Thymus (tissue), 11 donors: ENCODE measurements around the gene EGFR. TPM values are rescaled to one million over a fixed set of nuclear protein-coding genes. Genes with fewer than 3 reads are reported as not detected.

ENCODE experiments used
- DNase-seq, 9 donors: peaks; one replicate each; pipeline ENCODE4 v3.0.0-alpha.2; 2013; ENCODE audit warnings: low spot score in 9 of 9, low read depth in 6 of 9, missing footprints in 1 of 9
- H3K27ac ChIP-seq, 2 donors: one replicate each; pipeline ENCODE4 v1.5.1; 2013; ENCODE audit warnings: control low read depth in 1 of 2, low read depth in 1 of 2, low read length in 1 of 2, mild to moderate bottlenecking in 1 of 2, moderate library complexity in 1 of 2
- H3K27me3 ChIP-seq, 2 donors: one replicate each; pipeline ENCODE4 v1.5.1; 2013; ENCODE audit warnings: low read length in 1 of 2; ENCODE audit not compliant: control insufficient read depth in 2 of 2, insufficient read depth in 1 of 2
- H3K36me3 ChIP-seq, 2 donors: one replicate each; pipeline ENCODE4 v1.5.1; 2013; ENCODE audit warnings: low read length in 1 of 2, mild to moderate bottlenecking in 1 of 2, moderate library complexity in 1 of 2; ENCODE audit not compliant: control insufficient read depth in 2 of 2, insufficient read depth in 2 of 2
- H3K4me1 ChIP-seq, 2 donors: one replicate each; pipeline ENCODE4 v1.5.1; 2013; ENCODE audit warnings: low read length in 2 of 2; ENCODE audit not compliant: control insufficient read depth in 2 of 2, insufficient read depth in 2 of 2
- H3K4me3 ChIP-seq, 2 donors: one replicate each; pipeline ENCODE4 v1.5.1; 2013; ENCODE audit warnings: low read length in 2 of 2, control low read depth in 1 of 2, mild to moderate bottlenecking in 1 of 2
- H3K9me3 ChIP-seq, 2 donors: one replicate each; pipeline ENCODE4 v1.5.1; 2013; ENCODE audit warnings: low read length in 1 of 2, mild to moderate bottlenecking in 1 of 2; ENCODE audit not compliant: control insufficient read depth in 2 of 2, insufficient read depth in 1 of 2
- WGBS: extraction: QIAGEN DNeasy Blood & Tissue Kit; methylation state at CpG from one replicate; pipeline ENCODE4 v1.1.7; 2013; 5-methylcytosine and 5-hydroxymethylcytosine counted together
- polyA plus RNA-seq: library from polyadenylated mRNA; stranded (reverse); fragments of 200-250 nt; gene quantifications from one replicate; pipeline ENCODE4 v1.2.3, GENCODE V29; 2013
- total RNA-seq: library from RNA; stranded (reverse); fragments of 120-200 nt; gene quantifications from one replicate; pipeline ENCODE4 v1.2.4, GENCODE V29; 2013
- donor health status: healthy.

EGFR gene
- total and polyA plus RNA-seq, 2 donors, result 14.2 to 19.5 TPM

- Histone ChIP-seq H3K27ac (no peak overlapping the region), H3K27me3 (no peaks in the 10 kb centered on the region), H3K9me3 (no peaks in the 10 kb centered on the region), H3K36me3 (no peaks in the 10 kb centered on the region), H3K4me3 (no peak overlapping the region), H3K4me1 (no peaks in the 10 kb centered on the region)
- 76% methylated on average over 11 of the region's 11 CpGs for WGBS
- DNase-seq, result no peak
Measured at GRCh38 chr7:55170335-55171069, 151.7 kb downstream of the EGFR start.

GRCh38 chr7:55171157-55171556, 152.3 kb downstream of the EGFR start:
- Histone ChIP-seq H3K9me3 (no peaks in the 10 kb centered on the region), H3K27ac (no peak overlapping the region), H3K4me1 (no peaks in the 10 kb centered on the region), H3K4me3 (no peak overlapping the region), H3K27me3 (no peaks in the 10 kb centered on the region), H3K36me3 (no peaks in the 10 kb centered on the region)
- no peak for DNase-seq
- WGBS, result 86% methylated on average over 7 of the region's 7 CpGs

GRCh38 chr7:55172161-55172560, 153.3 kb downstream of the EGFR start:
- no peaks in the 10 kb centered on the region for H3K36me3 ChIP-seq
- H3K4me1 ChIP-seq, result no peaks in the 10 kb centered on the region
- no peaks in the 10 kb centered on the region for H3K27me3 ChIP-seq
- H3K4me3 ChIP-seq, result no peak overlapping the region
- DNase-seq, result no peak
- WGBS, result 92% methylated on average over 5 of the region's 5 CpGs
- H3K27ac ChIP-seq, result no peak overlapping the region
- no peaks in the 10 kb centered on the region for H3K9me3 ChIP-seq

- H3K36me3 ChIP-seq, result no peaks in the 10 kb centered on the region
- H3K4me3 ChIP-seq, result no peak overlapping the region
- H3K4me1 ChIP-seq, result no peaks in the 10 kb centered on the region
- no peaks in the 10 kb centered on the region for H3K27me3 ChIP-seq
- no peak for DNase-seq
- H3K27ac ChIP-seq, result no peak overlapping the region
- H3K9me3 ChIP-seq, result no peaks in the 10 kb centered on the region
- 96% methylated on average over 25 of the region's 25 CpGs for WGBS
Measured at GRCh38 chr7:55172881-55173609, 154.2 kb downstream of the EGFR start.

- WGBS, result over 99% methylated on average over 7 of the region's 7 CpGs
- no peak for DNase-seq
- H3K4me3 ChIP-seq, result no peak overlapping the region
- H3K4me1 ChIP-seq, result no peaks in the 10 kb centered on the region
- H3K9me3 ChIP-seq, result no peaks in the 10 kb centered on the region
- no peaks in the 10 kb centered on the region for H3K36me3 ChIP-seq
- H3K27ac ChIP-seq, result no peak overlapping the region
- no peaks in the 10 kb centered on the region for H3K27me3 ChIP-seq
Measured at GRCh38 chr7:55173671-55174070, 154.9 kb downstream of the EGFR start.

GRCh38 chr7:55174456-55174855, 155.6 kb downstream of the EGFR start:
- no peak for DNase-seq
- 93% methylated on average over 12 of the region's 12 CpGs for WGBS
- no peak overlapping the region for H3K4me3 ChIP-seq
- no peaks in the 10 kb centered on the region for H3K36me3 ChIP-seq
- H3K9me3 ChIP-seq, result no peaks in the 10 kb centered on the region
- no peaks in the 10 kb centered on the region for H3K4me1 ChIP-seq
- no peak overlapping the region for H3K27ac ChIP-seq
- no peaks in the 10 kb centered on the region for H3K27me3 ChIP-seq

GRCh38 chr7:55174856-55175255, 156.0 kb downstream of the EGFR start:
- no peak overlapping the region for H3K27ac ChIP-seq
- no peaks in the 10 kb centered on the region for H3K27me3 ChIP-seq
- H3K9me3 ChIP-seq, result no peaks in the 10 kb centered on the region
- no peak overlapping the region for H3K4me3 ChIP-seq
- H3K36me3 ChIP-seq, result no peaks in the 10 kb centered on the region
- 97% methylated on average over 1 of the region's 1 CpG for WGBS
- DNase-seq, result no peak
- no peaks in the 10 kb centered on the region for H3K4me1 ChIP-seq

- 75% methylated on average over 7 of the region's 7 CpGs for WGBS
- Histone ChIP-seq H3K4me3 (no peak overlapping the region), H3K9me3 (no peaks in the 10 kb centered on the region), H3K36me3 (no peaks in the 10 kb centered on the region), H3K27ac (no peak overlapping the region), H3K27me3 (no peaks in the 10 kb centered on the region), H3K4me1 (no peaks in the 10 kb centered on the region)
- DNase-seq, result no peak
Measured at GRCh38 chr7:55177068-55177530, 158.3 kb downstream of the EGFR start.

GRCh38 chr7:55177589-55178261, 158.9 kb downstream of the EGFR start:
- WGBS, result 91% methylated on average over 18 of the region's 18 CpGs
- no peaks in the 10 kb centered on the region for H3K27me3 ChIP-seq
- DNase-seq, result no peak
- no peaks in the 10 kb centered on the region for H3K4me1 ChIP-seq
- no peaks in the 10 kb centered on the region for H3K9me3 ChIP-seq
- H3K4me3 ChIP-seq, result no peak overlapping the region
- no peak overlapping the region for H3K27ac ChIP-seq
- no peaks in the 10 kb centered on the region for H3K36me3 ChIP-seq
